Adipocyte (in vitro differentiated cells): ENCODE data around the gene FLT3.
A peak's percentile ranks its signal among the peaks of the same experiment; 100 is the strongest.

Experiments used
- DNase-seq: peaks from one replicate; pipeline ENCODE4 v3.0.0-alpha.2; 2015; ENCODE audit warnings: low read depth
- H3K27me3 ChIP-seq: replicated peaks from 2 replicates; pipeline ENCODE4 v1.7.0; 2013; ENCODE audit warnings: mild to moderate bottlenecking, low read length, moderate library complexity; ENCODE audit not compliant: control insufficient read depth, insufficient read depth
- H3K36me3 ChIP-seq: 2 replicates; pipeline ENCODE4 v1.7.0; 2013; ENCODE audit warnings: low read length, mild to moderate bottlenecking, moderate library complexity; ENCODE audit not compliant: control insufficient read depth, insufficient read depth, severe bottlenecking
- H3K4me1 ChIP-seq: 2 replicates; pipeline ENCODE4 v1.7.0; 2013; ENCODE audit warnings: mild to moderate bottlenecking, low read length, moderate library complexity; ENCODE audit not compliant: control insufficient read depth, insufficient read depth
- H3K4me3 ChIP-seq: 2 replicates; pipeline ENCODE4 v1.7.0; 2013; ENCODE audit warnings: mild to moderate bottlenecking, low read length, moderate library complexity
- H3K9ac ChIP-seq: 2 replicates; pipeline ENCODE4 v1.7.0; 2013; ENCODE audit warnings: mild to moderate bottlenecking, low read length, moderate library complexity
- H3K9me3 ChIP-seq: 2 replicates; pipeline ENCODE4 v1.7.0; 2013; ENCODE audit warnings: mild to moderate bottlenecking, low read length, moderate library complexity; ENCODE audit not compliant: control insufficient read depth

Gene FLT3

DNA sequence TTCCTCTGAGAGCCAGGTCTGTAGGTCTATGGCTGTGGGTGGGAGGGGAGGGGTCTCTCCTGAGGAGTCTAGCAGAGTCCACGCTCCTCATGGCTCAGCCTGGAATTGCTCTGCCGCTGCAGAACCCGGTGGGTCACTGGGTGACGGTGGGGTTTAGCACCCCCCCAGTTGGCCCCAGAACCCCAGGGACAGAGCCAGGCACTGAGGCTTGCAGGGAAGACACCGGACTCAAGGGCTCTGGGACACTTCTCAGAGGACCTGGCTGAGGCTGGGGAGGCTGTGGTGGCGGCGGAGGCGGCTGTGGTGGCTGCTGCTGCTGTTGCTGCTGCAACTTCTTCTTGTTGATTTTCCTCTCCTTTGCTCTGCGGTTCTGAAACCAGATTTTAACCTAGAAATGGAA is 137.4 kb downstream of the FLT3 start:
- Histone ChIP-seq H3K9ac (no peak overlapping the region), H3K27me3 (peaks cover 78% of the 10 kb centered on the region), H3K4me3 (no peak overlapping the region), H3K9me3 (no peaks in the 10 kb centered on the region), H3K36me3 (no peaks in the 10 kb centered on the region), H3K4me1 (peaks cover 7% of the 10 kb centered on the region)
- DNase-seq, result no peak

DNA sequence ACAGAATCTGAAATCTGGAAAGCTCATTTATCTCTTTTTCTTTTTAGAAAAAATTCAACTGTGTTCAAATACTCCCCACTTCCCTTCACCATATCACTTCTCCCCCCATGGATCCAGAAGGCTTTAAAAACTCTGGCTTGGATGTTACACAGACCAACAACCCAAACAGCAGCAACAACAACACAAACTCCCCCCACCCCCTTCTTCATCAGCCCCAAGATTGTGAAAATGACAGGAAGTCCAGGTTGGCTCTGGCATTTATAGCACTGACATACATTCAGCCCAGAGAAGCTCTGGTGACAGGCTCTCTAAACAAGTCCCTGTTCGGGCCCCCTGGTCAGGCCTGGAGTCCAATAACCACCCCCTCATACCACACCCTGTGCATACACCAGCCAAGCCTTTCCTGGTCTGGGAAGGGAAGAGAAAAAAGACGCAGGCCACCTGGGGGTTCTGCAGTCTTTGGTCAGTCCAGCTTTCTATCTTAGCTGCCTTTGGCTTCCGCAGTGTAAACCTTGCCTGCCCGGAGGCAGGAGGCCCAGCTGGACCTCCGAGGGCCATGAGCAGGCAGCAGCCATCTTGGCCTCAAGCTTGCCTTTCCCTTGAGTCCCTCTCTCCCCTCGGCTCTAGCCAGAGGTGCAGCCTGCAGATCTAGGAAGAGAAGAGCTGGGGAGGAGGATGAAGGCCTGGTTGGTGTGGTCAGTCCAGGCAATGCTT is 138.1 kb downstream of the FLT3 start:
- no peaks in the 10 kb centered on the region for H3K9me3 ChIP-seq
- H3K9ac ChIP-seq, result no peak overlapping the region
- H3K27me3 ChIP-seq, result peaks cover 72% of the 10 kb centered on the region
- no peaks in the 10 kb centered on the region for H3K36me3 ChIP-seq
- H3K4me3 ChIP-seq, result no peak overlapping the region
- peaks cover 7% of the 10 kb centered on the region for H3K4me1 ChIP-seq
- DNase-seq, result no peak

DNA sequence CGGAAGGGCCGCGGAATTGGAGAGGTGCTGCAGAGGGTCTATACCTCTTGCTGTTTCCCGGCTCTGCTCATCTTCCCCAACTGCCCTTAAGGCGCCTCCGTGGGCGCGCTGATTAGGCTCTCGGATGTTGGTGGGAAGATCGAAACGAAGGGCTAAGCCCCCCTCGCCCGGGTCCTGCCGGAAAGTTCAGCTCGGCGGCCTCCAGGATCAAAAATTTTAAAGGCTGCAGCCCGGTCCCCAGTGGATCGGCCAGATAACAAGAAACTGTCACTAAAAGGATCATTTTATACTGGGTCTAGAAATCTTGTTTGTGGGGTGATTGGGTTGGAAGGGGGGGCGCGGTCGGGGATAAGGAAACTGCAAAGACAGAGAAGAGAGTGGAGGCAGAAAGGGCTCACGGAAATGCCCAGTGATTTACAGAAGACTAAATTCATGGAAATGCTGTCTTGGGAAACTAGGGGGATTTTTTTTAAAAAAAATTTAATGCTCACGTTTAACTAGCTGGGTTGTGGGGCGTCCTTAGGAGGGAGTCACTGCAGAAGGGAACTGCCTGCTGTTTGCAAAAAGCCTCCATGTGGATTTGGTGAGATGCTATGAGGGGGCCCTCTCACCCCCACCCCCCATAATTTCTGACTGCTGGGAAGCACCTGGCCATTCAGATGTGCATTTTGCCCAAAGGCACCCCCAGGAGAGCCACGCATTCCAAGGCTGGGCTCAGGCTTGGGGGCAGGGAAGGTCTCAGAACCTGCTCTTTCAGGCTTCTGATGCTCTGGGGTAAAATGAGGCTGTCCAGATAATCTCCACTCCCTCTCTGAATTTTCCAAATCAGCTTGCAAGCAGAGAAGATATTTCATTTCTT is 138.9 kb downstream of the FLT3 start:
- peaks cover 75% of the 10 kb centered on the region for H3K27me3 ChIP-seq
- H3K4me3 ChIP-seq, result no peak overlapping the region
- H3K4me1 ChIP-seq, result peaks cover 7% of the 10 kb centered on the region
- no peaks in the 10 kb centered on the region for H3K36me3 ChIP-seq
- H3K9ac ChIP-seq, result no peak overlapping the region
- DNase-seq, result no peak
- H3K9me3 ChIP-seq, result no peaks in the 10 kb centered on the region

GRCh38 chr13:27960362-27961226 is 139.8 kb downstream of the FLT3 start:
- no peak for DNase-seq
- H3K9ac ChIP-seq, result no peak overlapping the region
- no peaks in the 10 kb centered on the region for H3K9me3 ChIP-seq
- H3K4me3 ChIP-seq, result peak overlapping the region; percentile 62
- H3K4me1 ChIP-seq, result peaks cover 7% of the 10 kb centered on the region
- H3K27me3 ChIP-seq, result peaks cover 73% of the 10 kb centered on the region
- H3K36me3 ChIP-seq, result no peaks in the 10 kb centered on the region

DNA sequence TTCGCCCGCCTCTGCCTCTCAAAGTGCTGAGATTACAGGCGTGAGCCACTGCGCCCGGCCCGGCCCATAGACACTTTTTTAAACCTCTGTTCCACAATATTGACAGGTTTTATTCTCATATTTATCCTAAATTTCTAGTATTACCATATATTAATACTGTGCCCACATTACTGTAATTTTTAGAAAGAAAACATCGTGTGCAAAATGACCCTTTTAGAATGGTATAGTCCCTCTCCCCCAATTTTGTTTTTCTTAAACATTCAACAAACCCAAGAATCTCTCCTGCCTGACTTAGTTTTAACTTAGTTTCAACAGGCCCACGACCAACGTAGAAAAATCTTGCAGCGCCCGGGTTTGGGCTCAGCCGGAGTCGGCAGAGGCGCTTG is 140.4 kb downstream of the FLT3 start:
- peak overlapping the region; percentile 62 for H3K4me3 ChIP-seq
- H3K27me3 ChIP-seq, result peaks cover 73% of the 10 kb centered on the region
- H3K4me1 ChIP-seq, result peaks cover 7% of the 10 kb centered on the region

DNA sequence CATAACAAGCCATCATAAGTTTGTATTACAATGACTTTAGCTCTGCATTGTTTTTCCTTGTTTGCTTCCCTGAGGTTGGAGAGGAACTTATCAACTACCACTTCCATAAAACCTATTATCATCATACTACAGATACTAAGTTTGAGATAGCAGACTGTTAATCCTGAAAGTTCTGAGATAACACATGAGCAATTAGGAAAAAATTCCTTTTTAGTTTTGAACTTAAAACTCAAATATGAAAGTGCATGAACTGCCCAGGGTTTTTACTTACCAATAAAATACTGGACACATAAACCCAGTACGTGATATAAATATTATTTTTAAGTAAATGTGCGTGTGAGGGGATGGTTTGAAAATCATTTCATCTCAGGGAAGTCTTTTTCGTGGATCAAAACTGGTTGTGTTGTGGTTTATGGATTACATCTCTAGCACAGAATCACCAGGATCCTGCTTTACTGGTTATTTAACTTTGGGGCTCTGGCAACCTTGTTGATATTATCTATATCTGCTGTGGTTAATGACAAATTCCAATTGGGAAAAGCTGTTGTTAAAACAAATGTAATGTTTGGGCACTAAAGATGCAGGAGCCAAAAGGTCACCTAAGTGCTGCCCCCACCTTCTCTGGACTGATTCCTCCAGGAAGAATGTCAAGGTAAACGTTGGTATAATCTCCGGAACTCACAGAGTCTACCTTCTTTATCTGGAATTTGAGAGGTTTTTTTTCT is 143.6 kb downstream of the FLT3 start:
- Histone ChIP-seq H3K27me3 (peaks cover 70% of the 10 kb centered on the region), H3K4me3 (no peak overlapping the region), H3K36me3 (no peaks in the 10 kb centered on the region), H3K9me3 (peaks cover 4% of the 10 kb centered on the region), H3K9ac (no peak overlapping the region), H3K4me1 (peaks cover 14% of the 10 kb centered on the region)
- no peak for DNase-seq

More for the DNA sequence above, 140.4 kb downstream of the FLT3 start:
- no peak for DNase-seq
- Histone ChIP-seq H3K9ac (no peak overlapping the region), H3K9me3 (peaks cover 3% of the 10 kb centered on the region), H3K36me3 (no peaks in the 10 kb centered on the region)

DNA sequence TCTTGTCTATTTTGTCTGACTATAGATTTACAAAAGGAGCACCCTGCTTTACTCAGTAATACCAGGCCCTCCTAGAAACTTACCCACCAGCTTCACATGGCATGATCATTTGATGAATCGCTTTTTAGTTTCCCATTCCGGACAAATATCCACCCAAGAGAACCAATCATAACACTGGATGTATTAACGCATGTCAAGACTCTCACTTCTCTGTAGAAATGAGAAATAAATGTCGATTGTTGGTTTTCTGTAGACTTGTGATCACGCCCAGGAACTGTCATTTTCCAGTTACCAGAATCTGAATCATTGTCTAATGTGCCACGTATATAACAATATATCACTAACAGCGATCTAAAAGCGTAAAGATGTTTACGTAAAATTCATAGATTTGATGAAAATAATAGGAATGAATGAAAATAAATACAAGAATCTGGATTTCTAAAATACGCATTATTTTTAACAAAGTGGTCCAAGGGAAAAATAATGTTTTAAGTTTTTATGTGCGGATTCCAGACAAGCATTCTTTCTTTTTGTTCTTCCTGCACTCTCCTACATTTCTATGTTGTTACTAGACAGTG is 145.3 kb downstream of the FLT3 start:
- Histone ChIP-seq H3K36me3 (no peaks in the 10 kb centered on the region), H3K9me3 (peaks cover 4% of the 10 kb centered on the region), H3K4me1 (peaks cover 7% of the 10 kb centered on the region), H3K27me3 (peaks cover 67% of the 10 kb centered on the region), H3K9ac (no peak overlapping the region), H3K4me3 (no peak overlapping the region)
- no peak for DNase-seq

GRCh38 chr13:27954406-27954851 is 145.9 kb downstream of the FLT3 start:
- H3K27me3 ChIP-seq, result peaks cover 64% of the 10 kb centered on the region
- H3K36me3 ChIP-seq, result no peaks in the 10 kb centered on the region
- no peak overlapping the region for H3K9ac ChIP-seq
- peaks cover 4% of the 10 kb centered on the region for H3K9me3 ChIP-seq
- peak; percentile 49 for DNase-seq
- H3K4me3 ChIP-seq, result peak overlapping the region; percentile 77
- H3K4me1 ChIP-seq, result peaks cover 6% of the 10 kb centered on the region

GRCh38 chr13:27953676-27954405 is 146.5 kb downstream of the FLT3 start:
- H3K27me3 ChIP-seq, result peaks cover 58% of the 10 kb centered on the region
- no peaks in the 10 kb centered on the region for H3K36me3 ChIP-seq
- peaks cover 4% of the 10 kb centered on the region for H3K9me3 ChIP-seq
- H3K4me1 ChIP-seq, result peaks cover 6% of the 10 kb centered on the region
- peak overlapping the region; percentile 39 for H3K9ac ChIP-seq
- H3K4me3 ChIP-seq, result peak overlapping the region; percentile 77
- peak; percentile 86 for DNase-seq
